ENCODE data around the gene AOPEP.

GRCh38 chr9:94824913-94825610 lies 98.6 kb downstream of the AOPEP start:
- TF ChIP-seq CTCF (IDR thresholded peaks at IDR 0.05; ENCODE audit: insufficient read depth, low read depth, low read length) (no peak), EZH2 (IDR thresholded peaks at IDR 0.05; ENCODE audit: insufficient read depth, low read length) (no peak)

All from astrocyte (in vitro differentiated cells and primary cell).